Stimulated activated CD4-positive, alpha-beta T cell treated with anti-CD3 and anti-CD28 coated beads, Interleukin-12 subunit alpha, Interleukin-12 subunit beta, amount 100 ng/mL, for 24 hours (primary cell): ENCODE measurements around the gene GNAS.

ENCODE experiments used
- DNase-seq, 2 experiments: peaks; one replicate each; pipeline ENCODE4 v3.0.0-alpha.2; 2020; ENCODE audit warnings: low read depth in 2 of 2

The GNAS gene

DNA sequence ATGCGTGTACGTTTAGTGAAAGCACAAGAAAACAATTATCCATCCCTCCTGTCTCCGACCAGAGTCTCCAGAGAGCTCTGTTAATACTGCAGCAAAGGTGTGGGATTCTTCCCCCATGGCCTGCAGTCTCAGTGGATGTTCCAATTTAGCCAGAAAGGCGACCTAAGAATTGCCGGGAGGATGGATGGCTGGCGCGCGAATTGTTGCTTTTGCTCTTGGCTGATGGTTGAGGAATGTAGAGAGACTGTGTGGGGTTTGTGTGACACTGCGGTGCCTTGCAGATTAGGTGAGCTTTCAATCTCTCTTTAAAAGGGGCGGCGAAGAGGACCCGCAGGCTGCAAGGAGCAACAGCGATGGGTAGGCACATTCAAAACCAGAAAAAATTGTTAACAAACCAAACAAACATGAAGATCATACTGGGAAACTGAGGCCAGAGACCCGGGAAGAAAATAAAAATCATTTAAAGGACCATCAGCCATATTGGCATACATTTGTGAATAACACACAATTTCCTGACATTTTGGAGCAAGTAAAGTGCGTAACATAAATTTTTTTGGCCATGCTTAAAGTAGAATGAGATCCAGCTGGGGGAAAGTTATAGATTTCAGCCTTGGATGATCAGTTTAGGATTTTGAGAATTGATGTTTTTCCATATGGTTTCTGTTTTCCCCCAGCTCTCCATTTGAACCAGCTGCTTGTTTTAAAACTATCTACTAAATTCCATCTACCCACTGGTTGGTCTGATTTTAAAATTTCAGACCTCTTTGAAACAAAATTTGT is 46.3 kb downstream of the GNAS start:
- DNase-seq = no peak

DNA sequence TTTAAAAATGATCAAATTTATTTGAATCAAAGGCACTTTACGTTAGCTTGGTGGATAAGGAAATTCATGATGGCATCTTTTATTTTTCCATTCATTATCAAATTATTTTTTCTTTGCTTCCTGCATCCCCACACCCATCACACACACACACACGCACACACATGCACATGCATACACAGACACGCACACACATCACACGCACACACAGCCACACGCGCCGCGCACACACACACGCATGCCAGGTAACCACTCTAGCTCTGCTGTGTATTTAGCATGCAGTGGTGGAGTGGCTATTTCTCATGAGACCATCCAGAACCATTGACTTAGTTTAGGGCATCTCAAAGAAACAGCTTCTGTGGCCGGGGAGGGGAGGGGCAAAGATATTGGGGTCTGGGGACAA is 47.0 kb downstream of the GNAS start:
- no peak for DNase-seq

DNA sequence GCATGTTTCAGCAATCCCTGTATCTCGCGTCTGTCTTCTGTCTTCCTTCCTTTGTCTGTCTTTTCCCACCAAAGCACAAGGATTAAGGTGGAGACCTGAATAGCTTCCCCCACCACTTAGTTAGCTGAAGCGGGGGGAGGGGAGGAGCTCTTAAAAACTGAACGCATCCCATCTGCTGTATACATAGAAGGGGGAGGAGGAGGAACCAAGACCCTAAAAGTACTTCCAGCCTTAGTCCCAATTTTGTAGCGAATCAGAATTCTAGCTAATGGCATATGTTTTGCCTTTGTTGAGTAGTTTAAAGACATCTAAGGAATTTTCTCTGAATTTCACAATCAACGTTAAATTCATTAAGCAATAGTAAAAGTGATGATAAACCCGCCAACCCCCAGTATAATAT is 47.9 kb downstream of the GNAS start:
- no peak for DNase-seq

DNA sequence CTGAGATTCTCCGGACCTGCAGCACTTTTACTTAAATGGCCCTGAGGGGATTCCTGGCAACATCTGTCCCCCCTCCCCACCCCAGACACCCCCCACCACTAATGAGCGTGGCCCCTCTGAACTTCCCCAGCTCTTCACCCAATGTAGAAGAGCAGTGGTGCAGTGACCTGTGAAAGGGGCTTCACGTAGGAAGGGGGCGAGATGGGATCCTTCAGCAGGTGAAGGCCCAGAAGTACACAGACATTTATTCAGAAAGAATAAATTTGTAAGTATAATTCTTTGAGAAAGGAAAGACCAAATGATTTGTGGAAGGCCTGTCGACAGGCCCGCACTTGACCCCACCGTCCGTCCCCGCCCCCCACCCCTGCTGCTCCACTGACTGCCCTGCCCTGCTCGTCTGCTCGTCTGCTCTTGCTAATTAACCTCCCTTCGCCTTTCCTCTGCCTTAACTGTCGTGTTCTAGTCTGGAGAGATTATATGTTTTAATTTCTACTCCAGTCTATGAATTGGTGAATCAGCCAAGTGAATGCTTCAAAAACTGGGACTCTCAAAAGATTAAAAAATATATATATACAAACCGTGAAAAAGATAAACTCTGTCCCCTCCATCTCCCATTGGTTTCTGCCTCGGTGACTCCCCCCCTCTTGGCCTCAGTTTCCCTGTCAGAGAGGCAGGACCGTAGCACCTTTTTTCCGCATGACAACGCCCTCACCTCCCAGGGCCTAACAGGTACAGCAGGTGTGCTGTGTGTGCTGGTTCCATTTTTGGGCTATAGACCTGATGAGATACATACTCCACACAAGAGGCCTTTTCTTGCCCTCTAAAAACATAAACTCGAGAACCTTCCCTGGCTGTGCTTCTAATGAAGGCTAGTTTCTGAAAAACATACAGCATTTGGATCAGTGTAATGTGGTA is 49.2 kb downstream of the GNAS start:
- DNase-seq = no peak

DNA sequence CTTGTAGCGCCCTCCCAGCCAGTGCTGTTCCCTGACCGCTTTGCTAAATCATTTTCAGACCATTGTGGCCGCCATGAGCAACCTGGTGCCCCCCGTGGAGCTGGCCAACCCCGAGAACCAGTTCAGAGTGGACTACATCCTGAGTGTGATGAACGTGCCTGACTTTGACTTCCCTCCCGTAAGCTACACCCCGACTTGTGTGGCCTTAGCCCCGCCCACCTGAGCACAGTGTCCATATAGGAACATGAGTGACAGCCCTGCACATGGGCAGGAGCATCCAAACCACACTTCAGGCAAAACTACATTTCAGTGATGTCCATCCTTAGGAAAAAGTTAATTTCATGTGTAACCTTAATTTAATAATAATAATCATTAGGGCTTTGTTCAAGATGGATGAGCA is 51.1 kb downstream of the GNAS start:
- DNase-seq = no peak

DNA sequence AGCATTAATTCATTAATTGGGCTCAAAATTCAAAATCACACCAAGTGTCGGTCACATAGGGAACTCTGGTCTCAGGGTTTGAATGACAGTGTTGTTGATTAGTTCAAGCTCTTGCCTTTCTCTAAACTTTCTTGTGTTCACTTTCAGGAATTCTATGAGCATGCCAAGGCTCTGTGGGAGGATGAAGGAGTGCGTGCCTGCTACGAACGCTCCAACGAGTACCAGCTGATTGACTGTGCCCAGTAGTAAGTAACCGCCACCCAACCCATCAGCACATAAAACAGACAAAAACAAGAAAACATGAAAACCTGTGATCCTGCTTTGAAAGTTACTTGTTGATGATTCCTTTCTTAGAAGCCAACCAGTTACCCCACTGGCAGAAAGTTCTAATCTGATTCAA is 52.7 kb downstream of the GNAS start:
- DNase-seq = no peak

DNA sequence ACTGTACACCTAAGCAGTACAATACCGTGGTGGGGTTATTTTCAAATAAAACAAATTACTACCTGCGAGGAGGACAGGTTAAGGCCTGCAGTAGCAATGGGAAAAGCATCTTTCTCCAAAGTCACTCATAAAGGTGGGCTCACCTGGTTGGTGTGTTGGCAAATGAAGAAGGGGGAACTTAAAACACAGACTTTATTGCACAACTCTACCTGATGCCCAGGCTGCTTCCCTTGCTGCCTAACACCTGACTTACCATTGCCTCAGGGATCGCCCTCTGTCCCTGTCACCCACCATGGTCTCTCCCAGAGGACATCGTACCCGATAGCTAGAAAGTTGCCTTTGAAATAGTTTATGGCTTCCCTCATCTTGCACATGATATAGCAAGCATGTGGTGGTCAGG is 53.6 kb downstream of the GNAS start:
- no peak for DNase-seq

DNA sequence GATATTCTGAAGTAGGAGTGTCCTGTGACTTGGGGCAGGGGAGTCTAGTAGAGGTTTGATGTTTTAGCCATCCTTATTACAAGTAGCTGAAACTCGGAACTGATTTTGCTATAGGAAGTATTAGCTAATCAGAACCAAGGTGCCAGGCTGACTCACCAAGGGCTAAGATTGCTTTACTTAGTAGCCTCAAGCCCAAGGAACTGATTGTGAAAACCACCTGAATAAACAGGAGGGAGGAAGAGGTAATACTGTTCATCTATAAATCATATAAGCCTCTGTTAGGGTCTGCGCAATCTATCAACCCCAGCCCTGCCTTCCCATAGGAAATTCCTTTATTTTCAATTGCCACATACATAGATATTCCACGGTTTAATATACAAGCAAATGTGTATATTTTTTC is 54.4 kb downstream of the GNAS start:
- DNase-seq = no peak

DNA sequence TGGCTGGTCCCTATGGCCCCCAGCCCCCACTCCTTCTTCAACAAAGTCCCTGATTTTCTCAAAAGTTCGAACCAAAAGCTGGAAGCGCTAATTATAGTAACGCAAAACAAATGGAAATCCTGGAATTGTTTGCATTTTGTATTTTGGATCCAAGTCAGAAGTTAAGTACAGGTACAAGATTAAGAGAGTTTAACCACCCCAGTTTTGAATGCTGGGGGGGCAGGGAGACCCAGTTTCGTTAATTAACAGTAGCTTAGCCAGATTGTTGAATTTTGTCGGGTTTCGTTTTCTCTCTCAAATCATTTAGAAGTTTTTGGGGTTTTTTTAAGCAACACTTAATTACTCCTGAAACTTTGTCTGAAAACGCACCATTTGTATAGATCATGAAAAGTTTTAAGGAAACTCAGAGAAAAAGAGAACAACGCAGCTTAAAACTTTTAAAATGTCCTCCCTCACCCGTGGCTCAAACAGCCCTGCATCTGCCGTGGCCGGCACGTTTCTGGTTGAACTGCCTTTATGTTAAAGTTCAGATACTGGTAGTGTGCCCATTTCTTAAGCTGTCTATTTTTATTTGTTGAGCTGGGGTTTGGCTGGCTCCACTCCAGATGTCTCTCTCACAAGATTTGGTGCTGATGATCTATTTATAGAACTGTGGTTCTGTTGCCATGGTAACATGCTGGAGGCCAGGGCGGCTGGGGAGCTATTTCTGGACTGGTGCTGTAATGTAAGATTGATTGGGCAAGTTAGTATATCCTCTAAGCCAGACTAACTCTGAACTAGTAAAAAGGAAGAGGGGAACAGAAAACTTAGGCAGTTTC is 55.0 kb downstream of the GNAS start:
- DNase-seq = peak in 1 of 2 experiments; percentile 15

DNA sequence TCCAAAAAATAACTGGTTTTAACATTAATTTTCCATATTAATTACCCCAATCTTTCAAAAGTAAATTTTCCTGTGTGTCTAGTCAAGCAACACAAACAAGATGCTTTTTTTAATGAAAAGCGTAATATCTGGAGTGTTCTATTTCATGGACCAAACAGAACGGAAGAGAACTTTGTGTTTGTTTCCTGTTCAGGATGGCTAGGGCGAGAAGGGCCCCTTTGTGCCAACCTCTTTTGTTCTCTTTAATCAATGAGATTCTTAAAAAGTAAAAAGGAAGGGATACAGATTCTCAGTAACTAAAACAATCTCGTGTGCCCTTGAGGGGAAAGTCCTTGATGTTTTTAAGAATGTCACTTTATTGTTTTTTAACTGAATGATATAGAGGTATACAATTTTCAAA is 55.7 kb downstream of the GNAS start:
- DNase-seq = no peak

DNA sequence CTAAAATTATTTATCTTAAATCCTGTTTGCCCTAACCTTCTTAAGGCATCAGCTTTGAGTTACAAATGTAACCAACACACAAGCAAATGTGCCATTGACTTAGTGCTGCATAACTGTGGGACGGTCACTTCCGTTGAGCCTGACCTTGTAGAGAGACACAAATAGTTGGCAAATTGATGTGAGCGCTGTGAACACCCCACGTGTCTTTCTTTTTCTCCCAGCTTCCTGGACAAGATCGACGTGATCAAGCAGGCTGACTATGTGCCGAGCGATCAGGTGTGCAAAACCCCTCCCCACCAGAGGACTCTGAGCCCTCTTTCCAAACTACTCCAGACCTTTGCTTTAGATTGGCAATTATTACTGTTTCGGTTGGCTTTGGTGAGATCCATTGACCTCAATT is 56.4 kb downstream of the GNAS start:
- DNase-seq = no peak

DNA sequence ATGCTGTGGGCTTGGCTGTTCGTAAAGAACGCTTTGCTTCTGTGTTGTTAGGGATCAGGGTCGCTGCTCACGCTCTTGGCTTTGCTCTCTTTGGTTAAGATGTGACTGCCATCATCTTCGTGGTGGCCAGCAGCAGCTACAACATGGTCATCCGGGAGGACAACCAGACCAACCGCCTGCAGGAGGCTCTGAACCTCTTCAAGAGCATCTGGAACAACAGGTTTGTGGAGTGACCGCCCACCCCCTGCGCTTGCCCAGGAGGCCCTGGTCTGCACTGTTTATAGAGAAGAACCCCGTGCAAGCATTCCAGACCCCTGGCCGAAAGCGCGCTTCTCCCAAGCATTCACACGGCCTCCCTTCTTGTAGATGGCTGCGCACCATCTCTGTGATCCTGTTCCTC is 57.1 kb downstream of the GNAS start:
- DNase-seq = no peak

DNA sequence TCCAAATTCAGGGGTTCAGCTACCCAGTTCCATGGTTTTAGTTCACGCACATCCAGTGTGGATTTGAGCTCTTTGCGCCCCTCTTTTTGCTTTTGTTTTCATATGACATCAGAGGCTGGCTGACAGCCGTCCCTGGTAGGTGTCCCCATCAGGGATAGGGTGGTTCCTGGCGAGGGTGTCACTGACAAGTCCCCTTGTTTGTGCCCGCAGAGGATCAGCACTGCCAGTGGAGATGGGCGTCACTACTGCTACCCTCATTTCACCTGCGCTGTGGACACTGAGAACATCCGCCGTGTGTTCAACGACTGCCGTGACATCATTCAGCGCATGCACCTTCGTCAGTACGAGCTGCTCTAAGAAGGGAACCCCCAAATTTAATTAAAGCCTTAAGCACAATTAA is 58.0 kb downstream of the GNAS start:
- DNase-seq = no peak

DNA sequence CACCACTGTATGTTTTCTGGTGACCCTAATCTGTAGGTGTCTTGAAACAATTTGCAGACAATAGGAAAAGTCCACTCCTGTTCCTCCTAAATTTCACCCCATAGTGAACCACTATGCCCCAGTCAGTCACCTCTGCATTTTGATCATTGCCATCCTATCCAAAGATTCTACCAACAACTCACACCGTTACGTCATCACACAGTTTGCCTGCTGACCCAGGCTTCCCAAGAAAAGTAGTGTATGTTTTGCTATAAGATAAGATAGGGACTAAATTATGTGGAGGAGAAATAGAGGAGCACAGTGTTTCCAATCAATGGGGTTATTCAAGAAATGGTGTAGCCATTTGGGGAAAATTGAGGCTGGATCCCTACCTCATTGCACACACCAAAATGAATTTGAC is 58.8 kb downstream of the GNAS start:
- DNase-seq = no peak

DNA sequence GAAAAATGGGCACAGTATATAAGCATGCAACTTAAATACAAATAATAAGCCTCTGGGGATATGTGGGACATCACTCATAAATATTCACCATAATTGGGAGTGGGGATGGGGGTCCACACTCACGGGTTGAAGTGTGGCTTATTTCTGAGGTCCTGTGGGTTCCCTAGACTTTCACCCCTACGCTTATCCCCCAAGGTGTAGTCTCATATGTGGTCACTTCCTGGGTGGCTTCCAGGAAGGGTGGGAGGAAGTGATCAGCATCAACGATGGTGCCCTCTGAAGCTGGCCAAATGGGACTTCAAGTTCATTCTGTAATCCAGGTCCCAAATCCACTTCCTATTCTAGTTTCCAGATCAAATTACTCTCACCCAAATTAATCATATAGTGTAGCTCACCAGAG is 59.5 kb downstream of the GNAS start:
- no peak for DNase-seq

DNA sequence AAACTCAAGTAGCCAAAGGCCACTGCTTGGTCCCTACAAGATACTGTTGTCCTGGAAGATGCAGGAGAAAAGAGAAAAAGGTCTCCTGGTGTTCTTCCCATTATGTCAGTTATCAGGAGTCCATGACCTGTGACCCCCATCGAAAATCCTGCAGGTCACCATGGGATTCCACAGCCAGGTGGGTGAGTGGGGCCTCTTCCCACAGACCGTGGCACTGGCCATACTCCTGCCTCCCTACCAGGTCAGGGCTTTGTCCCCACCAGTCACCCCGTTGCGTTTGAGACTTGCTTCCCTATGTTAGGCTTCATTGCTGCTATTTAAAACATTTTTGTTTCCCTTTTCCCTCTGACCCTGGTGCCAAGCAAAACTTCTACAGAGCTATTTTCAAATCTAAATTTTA is 60.6 kb downstream of the GNAS start:
- DNase-seq = no peak

DNA sequence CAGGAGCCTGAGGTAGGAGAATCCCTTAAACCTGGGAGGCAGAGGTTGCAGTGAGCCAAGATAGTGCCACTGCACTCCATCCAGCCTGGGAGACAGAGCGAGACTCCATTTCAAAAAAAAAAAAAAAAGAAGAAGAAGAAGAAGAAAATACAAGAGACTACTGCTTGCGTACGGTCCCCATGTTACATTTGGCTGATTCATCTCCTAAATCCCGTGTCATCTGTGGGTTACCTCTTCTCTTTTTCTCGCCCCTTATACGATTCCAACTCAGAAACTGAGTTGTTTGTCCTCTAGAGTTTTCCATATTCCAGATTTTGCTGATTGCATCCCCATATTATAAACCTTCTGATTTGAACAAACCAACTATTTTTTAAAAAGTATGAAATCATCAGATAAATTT is 66.1 kb downstream of the GNAS start:
- no peak for DNase-seq

DNA sequence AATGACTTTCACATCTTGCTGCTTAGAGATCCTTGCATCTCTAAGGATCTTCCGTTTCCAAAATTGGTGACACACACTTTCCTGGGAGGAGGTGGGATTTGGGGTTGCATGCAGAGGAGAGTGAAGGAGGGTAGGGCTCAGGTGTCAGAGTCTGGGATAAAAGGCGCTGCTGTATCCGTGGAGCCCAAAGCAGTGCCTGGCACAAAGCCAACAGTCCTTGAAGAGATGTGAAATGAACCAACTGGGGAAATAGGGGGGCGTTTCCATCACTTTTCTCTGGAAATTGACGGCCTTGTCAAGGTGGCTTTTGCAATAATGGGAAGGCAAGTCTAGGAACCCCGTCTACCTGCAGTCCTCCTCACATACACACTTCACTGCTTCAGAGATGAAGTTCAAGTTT is 69.0 kb downstream of the GNAS start:
- DNase-seq = no peak

DNA sequence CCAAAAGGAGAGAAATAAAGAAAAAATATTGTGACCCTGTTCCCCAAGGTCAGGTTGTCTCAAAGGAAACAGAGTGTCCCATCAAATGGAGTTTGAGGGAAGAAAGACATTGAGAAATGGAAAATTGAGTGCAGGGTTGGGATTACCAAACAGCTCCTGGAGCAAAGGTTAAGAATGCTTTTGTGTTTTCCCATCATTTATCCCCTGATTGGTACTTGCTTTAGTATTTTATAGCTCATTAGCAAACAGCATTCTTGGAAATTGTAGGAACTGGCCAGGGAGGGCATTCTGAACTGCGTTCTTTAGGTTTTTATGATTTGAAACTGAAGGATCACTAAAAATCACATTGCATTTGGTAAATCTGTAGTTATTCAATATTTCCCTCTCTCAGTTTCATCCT is 69.5 kb downstream of the GNAS start:
- no peak for DNase-seq

DNA sequence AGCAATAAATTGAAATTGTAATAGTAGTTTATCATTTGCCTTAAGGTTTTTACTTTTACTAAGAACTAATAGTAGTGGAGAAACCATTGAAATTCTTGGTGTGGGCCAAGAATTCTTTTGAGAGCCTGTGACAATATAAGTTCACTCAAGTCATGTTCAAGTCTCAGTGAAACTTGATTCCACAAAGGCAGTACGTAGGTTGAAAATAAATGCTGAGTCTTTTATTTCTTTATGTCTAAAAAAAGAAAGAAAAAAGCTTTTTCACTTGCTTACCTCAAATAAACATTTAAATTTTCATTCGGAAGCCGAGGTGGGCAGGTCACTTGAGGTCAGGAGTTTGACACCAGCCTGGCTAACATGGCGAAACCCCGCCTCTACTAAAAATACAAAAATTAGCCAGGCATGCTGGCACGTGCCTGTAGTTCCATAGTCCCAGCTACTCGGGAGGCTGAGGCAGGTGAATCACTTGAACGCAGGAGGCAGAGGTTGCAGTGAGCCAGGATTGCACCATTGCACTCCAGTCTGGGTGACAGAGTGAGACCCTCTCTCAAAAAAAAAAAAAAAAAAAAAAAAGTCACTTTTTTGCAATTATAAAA is 70.7 kb downstream of the GNAS start:
- no peak for DNase-seq

DNA sequence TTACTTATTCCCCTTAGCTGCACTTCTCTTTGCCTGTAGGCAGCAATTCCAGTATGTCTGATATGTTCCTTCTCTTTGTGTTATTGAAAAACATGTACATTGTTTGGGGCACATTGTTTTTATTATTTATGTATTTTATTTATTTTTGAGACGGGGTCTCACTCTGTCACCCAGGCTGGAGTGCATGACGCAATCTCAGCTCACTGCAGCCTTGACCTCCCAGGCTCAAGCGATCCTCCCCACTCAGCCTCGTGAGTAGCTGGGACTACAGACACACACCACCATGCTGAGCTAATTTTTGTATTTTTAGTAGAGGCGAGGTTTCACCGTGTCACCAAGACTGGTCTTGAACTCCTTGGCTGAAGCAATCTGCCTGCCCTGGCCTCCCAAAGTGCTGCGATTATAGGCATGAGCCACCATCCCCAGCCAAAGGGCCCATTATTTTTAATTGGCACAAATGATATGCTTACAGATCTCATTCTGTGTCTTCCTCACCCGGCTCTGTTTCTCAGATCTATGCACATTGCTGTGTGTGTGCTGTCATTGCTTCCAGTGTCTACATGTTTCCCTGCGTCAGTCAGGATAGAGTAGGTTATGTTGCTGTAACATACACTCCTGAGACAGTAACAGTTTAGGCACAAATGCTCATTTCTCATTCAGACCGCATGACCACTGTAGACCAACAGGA is 74.4 kb downstream of the GNAS start:
- DNase-seq = no peak
